D721Med (cell line): ENCODE measurements around the gene NCAN.

Experiments used
- DNase-seq: peaks from one replicate; pipeline ENCODE4 v3.0.0; 2011; ENCODE audit warnings: low spot score; ENCODE audit not compliant: insufficient read length
- FAIRE-seq: peaks from 2 replicates; lab custom pipeline; 2011; peaks lifted over from hg19 to GRCh38; lab: Jason Lieb, UNC
- TF ChIP-seq, protein P1 (sequence below): IDR thresholded peaks from 2 replicates; pipeline ENCODE4 v1.5.1; 2012; ENCODE audit warnings: mild to moderate bottlenecking, control low read depth; ENCODE audit not compliant: insufficient read depth; ENCODE audit errors: missing control alignments

NCAN gene

DNA sequence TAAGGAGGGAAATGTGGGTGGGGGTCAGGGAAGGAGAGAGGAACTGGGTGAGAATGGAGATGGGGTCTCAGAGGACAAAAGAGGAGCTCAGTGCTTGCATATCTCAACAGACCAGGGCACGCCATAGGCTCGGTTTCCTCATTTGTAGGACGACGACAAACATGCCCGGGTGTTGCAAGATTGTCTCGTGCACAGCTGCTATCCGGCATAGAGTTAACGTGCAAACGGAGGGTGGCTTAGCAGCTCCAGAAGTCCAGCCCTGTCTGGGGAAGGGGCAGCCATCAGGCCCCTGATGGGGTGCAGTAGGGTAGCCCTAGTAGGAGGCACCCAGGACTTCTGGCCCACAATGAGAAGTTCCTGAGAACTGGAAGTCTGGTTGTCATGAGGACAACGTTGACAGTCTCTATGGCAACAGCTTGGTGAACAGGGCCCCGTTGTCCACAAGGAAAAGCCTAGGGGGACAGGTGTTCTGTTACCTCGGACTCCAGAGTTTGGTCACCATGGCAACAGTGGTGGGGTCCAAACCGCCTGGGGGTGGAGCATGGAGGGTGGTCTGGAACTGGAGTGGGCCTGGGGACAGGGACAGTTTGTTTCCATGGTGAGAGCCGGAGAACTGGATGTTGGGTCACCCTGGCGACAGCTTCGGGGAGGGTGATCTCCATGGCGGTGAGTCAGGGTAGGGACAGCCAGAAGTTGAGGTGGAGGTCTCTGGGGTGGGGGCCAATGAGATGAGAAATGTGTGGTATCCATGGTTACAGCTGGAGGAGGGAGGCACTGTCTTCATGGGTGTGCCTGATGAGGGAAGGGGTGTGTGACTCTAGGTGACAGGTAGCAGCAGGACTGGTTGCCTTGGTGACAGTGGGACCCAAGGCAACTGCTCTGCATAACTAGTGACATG, 44.6 kb downstream of the NCAN start:
- TF ChIP-seq, protein P1, sequence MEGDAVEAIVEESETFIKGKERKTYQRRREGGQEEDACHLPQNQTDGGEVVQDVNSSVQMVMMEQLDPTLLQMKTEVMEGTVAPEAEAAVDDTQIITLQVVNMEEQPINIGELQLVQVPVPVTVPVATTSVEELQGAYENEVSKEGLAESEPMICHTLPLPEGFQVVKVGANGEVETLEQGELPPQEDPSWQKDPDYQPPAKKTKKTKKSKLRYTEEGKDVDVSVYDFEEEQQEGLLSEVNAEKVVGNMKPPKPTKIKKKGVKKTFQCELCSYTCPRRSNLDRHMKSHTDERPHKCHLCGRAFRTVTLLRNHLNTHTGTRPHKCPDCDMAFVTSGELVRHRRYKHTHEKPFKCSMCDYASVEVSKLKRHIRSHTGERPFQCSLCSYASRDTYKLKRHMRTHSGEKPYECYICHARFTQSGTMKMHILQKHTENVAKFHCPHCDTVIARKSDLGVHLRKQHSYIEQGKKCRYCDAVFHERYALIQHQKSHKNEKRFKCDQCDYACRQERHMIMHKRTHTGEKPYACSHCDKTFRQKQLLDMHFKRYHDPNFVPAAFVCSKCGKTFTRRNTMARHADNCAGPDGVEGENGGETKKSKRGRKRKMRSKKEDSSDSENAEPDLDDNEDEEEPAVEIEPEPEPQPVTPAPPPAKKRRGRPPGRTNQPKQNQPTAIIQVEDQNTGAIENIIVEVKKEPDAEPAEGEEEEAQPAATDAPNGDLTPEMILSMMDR = no peak
- FAIRE-seq (no peak), DNase-seq (no peak)

DNA sequence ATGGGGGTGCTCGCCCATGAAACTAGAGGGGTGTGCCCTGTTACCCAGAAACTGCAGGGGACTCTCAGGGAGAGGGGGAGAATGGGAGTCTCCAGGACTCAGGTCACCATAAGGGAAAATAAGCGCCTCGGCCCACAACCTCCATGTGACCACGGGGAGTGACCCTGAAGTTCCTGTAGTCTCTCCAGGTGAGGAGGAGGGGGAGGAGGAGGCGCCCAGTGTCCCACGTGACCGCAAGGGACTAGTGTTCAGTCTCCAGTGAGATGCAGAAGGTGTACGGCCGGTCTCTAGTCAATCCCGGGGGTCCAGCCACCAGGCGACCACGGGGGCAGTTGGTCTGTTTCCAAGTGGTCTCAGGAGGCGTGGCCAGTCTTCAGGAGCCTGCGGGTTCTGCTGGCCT, 45.4 kb downstream of the NCAN start:
- DNase-seq (no peak), FAIRE-seq (no peak)
- TF ChIP-seq, protein P1 = no peak

DNA sequence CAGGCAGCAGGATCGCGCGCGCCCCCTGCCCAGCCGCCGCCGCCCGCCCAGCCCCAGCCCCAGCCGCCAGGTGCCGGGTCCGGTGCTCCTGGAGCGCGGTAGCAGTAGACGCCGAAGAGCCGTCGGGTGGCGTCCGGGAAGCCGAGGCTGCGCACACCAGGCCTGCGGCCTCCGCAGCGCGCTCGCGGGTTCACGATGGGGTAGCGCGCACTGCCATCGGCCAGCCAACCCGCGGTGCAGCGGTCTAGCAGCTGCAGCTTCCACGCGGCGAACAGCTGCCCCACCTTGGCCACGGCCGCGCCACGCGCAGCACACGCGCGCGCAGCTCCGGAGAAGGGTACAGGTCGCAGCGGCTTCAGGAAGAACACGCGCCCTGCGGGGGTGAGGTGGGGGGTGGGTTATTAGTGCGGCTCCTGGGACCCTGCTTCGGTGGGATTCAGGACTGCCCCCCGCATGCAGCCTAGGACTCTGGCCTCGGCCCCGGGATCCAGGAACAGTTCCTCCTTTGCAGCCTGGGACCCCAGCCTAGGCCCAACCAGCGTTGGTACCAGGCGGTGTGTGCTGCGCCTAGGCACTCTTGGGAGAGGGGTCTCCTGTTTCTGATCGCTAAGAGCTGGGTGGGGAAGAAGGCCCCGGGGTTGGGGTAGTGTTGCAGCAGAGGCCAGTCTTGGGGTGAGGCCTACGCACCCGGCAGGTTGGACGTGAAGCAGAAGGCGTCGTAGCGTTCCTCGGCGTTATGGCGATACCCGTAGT, 46.3 kb downstream of the NCAN start:
- FAIRE-seq = no peak
- DNase-seq = no peak
- TF ChIP-seq, protein P1 = no peak

DNA sequence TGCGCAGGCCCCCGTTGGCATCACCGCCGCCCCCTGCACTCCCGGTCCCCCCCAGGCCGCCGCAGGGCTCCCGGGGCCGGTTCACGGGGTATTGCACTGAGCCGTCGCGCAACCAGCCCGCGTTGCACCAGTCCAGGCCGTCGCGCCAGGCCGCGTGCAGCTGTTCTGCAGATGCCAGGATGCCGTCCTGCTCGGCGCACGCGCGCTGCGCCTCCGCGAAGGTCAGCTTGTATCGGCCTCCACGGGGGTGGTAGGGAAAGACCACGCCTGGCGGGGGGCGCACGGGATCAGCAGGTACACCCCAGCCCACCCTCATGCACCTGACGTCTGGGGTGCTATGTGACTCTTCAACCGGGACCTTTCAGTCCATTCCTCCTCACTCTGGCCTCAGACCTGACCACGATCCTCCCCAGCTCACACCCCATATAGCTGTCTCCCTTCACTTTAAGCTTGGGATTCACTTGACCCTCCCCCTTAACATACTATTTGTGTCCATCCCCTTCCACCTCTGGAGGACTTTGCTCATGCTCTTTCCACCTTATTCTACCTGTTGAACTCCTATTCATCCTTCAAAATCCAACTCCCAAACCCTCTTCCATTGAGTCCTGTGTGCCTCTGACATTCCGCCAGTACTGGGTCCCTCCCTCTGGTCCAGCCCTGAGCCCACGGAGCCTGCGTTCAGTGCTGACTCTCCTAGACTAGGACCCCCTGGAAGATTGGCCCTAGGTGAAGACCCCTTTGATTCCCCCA, 47.0 kb downstream of the NCAN start:
- no peak for FAIRE-seq
- TF ChIP-seq, protein P1 = no peak
- DNase-seq = no peak

DNA sequence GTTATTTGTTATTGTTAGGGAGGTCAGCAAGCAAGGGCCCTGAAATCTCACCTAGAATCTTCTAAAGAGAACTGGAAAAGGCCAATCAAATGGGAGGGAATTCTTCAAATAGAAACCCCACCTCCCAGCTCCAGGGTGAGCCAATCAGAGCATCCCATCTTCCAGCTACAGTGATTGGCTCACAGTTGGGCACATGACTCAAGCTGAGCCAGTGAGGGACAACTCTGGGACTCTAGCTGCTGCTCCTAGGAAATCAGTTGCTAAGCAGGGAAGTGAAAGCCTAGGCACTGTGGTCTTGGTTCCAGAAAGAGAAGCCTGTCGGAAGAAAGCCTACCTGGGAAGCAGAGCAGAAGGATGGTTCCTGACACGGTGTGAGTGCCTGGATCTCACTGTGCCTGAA, 48.0 kb downstream of the NCAN start:
- no peak for FAIRE-seq
- TF ChIP-seq, protein P1 = no peak

DNA sequence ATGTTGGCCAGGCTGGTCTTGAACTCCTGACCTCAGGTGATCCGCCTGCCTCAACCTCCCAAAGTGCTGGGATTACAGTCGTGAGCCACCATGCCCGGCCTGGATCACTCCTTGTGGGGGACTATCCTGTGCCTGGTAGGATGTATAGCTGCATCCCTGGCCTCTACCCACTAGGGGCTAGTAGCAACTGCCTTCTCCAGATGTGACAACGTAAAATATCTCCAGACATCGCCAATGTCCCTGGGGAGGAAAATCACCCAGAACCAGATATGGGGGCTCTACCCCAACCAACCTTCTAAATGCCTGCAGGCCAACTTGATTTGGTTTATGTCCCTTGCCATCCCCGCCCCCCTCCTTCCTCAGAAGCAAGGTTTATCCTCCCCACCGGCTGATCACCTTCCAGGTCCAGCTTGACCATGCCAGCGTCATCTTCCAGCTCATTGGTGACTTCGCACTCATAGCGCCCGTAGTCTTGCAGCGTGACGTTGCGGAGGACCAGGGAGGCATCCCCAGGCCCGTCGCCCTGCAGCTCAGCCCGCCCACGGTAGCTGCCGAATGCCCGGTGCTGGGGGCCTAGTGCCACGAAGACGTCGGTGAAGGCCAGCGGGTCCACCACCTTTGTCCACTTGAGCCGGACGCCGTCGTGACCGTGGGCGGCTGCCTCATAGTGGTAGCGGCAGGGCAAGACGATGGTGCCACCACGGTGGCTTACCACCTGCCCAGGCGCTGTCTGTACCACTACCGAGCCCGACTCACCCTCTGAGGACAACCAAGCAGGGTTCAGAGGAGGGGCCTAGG, 48.9 kb downstream of the NCAN start:
- FAIRE-seq (no peak), DNase-seq (no peak)

More for the DNA sequence above, 48.0 kb downstream of the NCAN start:
- DNase-seq = no peak

More for the DNA sequence above, 48.9 kb downstream of the NCAN start:
- TF ChIP-seq, protein P1 = no peak
